Suprapubic skin (tissue), 4 donors: ENCODE measurements around the gene FAM120B.

Experiments used
- CTCF ChIP-seq, 2 donors: fragments of 200-600 bp in 1 of 2; fragments of 450-650 bp in 1 of 2; sonication (generic) in 1 of 2; IDR thresholded peaks; one replicate each; pipeline ENCODE4 v1.5.1; 2016 to 2019; ENCODE audit warnings: antibody characterized with exemption in 2 of 2, mild to moderate bottlenecking in 1 of 2, moderate library complexity in 1 of 2
- POLR2A ChIP-seq, 2 donors: fragments of 450-650 bp; IDR thresholded peaks; one replicate each; pipeline ENCODE4 v1.6.1; 2017; ENCODE audit warnings: antibody characterized with exemption in 2 of 2, mild to moderate bottlenecking in 2 of 2, moderate library complexity in 2 of 2
- POLR2AphosphoS5 ChIP-seq, 3 donors: sonication (generic); formaldehyde crosslinking; IDR thresholded peaks; one replicate each; pipeline ENCODE4 v1.6.1; 2017; ENCODE audit warnings: antibody characterized with exemption in 3 of 3

DNA sequence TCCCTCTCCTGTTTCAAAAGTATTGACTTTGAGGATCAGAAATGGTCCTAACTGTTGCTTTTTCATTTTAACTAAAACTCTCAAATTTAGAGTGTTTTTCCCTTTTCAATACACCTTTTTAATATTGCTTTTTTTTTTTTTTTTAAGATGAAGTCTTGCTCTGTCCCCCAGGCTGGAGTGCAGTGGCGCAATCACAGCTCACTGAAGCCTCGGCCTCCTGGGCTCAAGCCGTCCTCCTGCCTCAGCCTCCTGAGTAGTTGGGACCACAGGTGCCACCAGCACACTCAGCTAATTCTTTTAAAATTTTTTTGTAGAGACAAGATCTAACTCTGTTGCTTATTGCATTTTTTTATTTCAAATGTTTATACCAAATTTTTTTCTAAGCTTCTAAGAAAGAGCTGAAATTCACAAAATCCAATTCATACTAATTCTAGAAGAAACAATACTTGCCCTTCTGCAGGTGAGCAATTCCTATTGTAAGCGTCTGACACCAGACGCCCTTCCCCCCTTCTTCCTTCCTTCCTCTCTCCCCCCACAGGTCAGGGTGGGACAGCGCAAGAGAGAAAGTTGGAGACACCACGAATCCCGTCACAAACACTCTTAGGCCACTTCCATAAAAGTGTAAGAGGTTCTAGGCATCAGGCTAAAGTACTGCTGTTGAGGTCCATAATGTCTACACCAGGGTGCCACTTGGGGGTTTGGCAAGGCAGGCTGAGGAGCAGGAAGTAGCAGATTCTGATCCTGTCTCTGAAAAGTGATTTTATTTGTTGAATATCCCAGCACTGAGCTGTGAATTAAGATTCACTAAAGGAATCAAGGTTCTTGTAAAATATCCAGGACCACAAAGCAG lies 28.4 kb upstream of the FAM120B start:
- TF ChIP-seq CTCF (IDR thresholded peaks at IDR 0.05) (no peak), POLR2AphosphoS5 (IDR thresholded peaks at IDR 0.05) (no peak), POLR2A (IDR thresholded peaks at IDR 0.05) (no peak)
